ENCODE data around the gene ABCA1.
A peak's percentile ranks its signal among the peaks of the same experiment; 100 is the strongest.

The ABCA1 gene

GRCh38 chr9:104972242-104972866 lies 44.4 kb upstream of the ABCA1 start:
- no peak for DNase-seq (ENCODE audit: low spot score)
- TF ChIP-seq CTCF (IDR thresholded peaks at IDR 0.05; ENCODE audit: borderline replicate concordance, control extremely low read depth, extremely low read depth, insufficient read depth, missing control alignments) = no peak
- in situ Hi-C loops (cut with MboI; ENCODE audit: low sequenced_read_pairs, unreplicated experiment) = no loop called here

DNA sequence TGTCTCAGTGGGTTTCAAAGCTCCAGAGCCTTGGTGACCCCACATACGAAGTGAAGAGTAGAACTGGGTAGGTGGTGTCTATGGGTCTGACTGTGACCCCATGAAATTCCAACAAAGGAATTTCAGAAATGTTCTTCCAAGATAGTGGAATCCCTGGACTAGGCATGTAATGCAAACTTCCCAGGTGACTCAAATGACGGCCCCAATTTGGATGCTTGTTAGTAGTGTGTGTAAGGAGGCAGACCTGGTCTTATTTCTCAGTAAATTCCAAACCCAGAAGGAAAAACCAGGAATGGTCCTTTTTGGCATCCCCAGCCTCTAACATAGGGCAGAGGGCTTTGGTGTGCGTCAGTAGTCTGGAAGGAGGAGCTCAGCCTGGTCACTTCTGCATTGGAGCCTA lies 43.6 kb upstream of the ABCA1 start:
- in situ Hi-C loops (cut with MboI; ENCODE audit: low sequenced_read_pairs, unreplicated experiment) = no loop called here
- TF ChIP-seq CTCF (IDR thresholded peaks at IDR 0.05; ENCODE audit: borderline replicate concordance, control extremely low read depth, extremely low read depth, insufficient read depth, missing control alignments) = no peak
- DNase-seq (ENCODE audit: low spot score) = no peak

- DNase-seq (ENCODE audit: low spot score) = no peak
- in situ Hi-C loops (cut with MboI; ENCODE audit: low sequenced_read_pairs, unreplicated experiment) = no loop called here
- no peak for TF ChIP-seq CTCF (IDR thresholded peaks at IDR 0.05; ENCODE audit: borderline replicate concordance, control extremely low read depth, extremely low read depth, insufficient read depth, missing control alignments)
Measured at GRCh38 chr9:104970271-104970987, 42.5 kb upstream of the ABCA1 start.

DNA sequence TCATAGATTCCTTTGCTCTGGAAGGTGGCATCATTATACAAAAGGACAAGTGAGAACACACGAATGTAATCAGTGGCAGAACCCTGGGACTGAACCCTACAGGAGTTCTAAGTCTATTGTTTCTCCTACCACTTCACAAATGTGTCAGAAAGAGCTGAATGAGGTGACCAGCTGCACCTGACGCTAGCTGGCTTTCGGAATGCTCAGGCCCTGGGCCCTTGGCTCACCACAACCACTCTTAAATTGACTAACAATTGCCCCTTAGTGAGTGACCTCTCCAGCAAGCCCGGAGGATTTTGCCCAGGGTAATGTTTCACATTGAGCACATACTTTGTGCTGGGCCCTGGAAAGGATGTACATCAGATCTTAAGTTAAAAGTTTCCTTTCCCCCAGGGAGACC lies 41.2 kb upstream of the ABCA1 start:
- in situ Hi-C loops (cut with MboI; ENCODE audit: low sequenced_read_pairs, unreplicated experiment) = no loop called here
- no peak for DNase-seq (ENCODE audit: low spot score)
- TF ChIP-seq CTCF (IDR thresholded peaks at IDR 0.05; ENCODE audit: borderline replicate concordance, control extremely low read depth, extremely low read depth, insufficient read depth, missing control alignments) = no peak

- no peak for TF ChIP-seq CTCF (IDR thresholded peaks at IDR 0.05; ENCODE audit: borderline replicate concordance, control extremely low read depth, extremely low read depth, insufficient read depth, missing control alignments)
- in situ Hi-C loops (cut with MboI; ENCODE audit: low sequenced_read_pairs, unreplicated experiment) = no loop called here
- DNase-seq (ENCODE audit: low spot score) = peak; percentile 87
Measured at GRCh38 chr9:104968025-104968982, 40.3 kb upstream of the ABCA1 start.

DNA sequence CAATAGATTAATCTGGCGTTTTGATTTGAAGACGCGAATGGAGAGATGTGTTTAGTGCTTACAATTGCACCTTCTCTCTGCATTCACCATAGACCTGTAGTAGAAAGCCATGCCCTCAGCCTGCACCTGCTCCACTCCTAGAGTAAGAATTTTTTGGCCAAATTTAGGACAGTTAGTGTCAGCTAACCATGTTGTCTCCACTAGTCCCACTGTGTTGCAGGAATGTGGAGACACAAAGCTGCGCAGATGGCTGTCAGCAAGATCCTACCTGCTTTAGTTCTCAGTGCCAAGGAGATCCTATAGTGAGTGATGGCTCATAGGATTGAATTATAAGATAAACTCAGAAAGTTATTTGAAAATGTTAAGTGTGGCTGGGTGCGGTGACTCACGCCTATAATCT lies 35.1 kb upstream of the ABCA1 start:
- no peak for TF ChIP-seq CTCF (IDR thresholded peaks at IDR 0.05; ENCODE audit: borderline replicate concordance, control extremely low read depth, extremely low read depth, insufficient read depth, missing control alignments)
- in situ Hi-C loops (cut with MboI; ENCODE audit: low sequenced_read_pairs, unreplicated experiment) = no loop called here
- no peak for DNase-seq (ENCODE audit: low spot score)
